Measurements from ENCODE around the gene IGFLR1.

The IGFLR1 gene

DNA sequence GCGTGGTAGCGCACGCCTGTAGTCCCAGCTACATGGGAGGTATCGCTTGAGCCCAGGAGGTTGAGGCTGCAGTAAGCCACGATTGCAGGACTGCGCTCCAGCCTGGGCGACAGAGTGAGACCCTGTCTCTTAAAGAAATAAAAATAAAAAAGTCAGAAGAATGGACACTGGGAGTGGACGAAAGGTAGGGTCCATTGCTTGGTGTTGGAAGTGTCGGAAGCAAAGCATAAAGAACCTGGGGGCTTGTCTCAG lies 32.7 kb upstream of the IGFLR1 start:
- TF ChIP-seq, protein P1, sequence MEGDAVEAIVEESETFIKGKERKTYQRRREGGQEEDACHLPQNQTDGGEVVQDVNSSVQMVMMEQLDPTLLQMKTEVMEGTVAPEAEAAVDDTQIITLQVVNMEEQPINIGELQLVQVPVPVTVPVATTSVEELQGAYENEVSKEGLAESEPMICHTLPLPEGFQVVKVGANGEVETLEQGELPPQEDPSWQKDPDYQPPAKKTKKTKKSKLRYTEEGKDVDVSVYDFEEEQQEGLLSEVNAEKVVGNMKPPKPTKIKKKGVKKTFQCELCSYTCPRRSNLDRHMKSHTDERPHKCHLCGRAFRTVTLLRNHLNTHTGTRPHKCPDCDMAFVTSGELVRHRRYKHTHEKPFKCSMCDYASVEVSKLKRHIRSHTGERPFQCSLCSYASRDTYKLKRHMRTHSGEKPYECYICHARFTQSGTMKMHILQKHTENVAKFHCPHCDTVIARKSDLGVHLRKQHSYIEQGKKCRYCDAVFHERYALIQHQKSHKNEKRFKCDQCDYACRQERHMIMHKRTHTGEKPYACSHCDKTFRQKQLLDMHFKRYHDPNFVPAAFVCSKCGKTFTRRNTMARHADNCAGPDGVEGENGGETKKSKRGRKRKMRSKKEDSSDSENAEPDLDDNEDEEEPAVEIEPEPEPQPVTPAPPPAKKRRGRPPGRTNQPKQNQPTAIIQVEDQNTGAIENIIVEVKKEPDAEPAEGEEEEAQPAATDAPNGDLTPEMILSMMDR (IDR thresholded peaks at IDR 0.05) = no peak

DNA sequence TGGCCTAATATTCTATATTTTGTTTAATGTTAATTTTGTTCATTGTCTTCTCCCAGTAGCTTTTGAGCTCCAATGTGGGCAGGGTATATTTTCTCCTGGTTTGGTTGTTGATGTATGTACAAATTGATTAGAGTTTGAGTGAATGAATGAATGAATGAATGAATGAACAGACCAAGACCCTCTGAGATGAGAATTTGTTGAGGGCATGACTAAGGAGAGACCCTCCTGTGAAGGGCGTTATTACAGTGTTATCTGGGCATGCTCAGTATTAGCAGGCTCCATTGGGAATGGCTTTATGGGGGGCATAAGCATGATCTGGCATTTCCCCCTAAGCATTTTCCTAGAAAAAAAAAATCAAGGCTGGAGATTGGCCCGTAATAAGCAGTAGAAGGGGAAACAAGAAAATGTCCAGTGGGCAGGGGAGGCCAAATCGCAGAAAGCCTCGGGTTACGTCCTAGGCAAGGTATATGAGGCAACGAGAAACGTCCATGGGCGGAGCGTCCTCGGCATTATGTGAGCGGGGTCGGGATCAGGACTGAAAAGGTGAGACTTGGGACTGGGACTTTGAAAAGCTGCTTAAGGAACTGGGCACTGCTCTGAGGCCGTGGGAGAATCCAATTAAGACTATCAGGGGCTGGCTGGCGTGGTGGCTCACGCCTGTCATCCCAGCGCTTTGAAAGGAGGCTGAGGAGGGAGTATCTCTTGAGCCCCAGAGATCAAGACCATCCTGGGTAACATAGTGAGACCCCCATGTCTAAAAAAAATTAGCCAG lies 32.2 kb upstream of the IGFLR1 start:
- TF ChIP-seq, protein P1 (IDR thresholded peaks at IDR 0.05) = no peak

DNA sequence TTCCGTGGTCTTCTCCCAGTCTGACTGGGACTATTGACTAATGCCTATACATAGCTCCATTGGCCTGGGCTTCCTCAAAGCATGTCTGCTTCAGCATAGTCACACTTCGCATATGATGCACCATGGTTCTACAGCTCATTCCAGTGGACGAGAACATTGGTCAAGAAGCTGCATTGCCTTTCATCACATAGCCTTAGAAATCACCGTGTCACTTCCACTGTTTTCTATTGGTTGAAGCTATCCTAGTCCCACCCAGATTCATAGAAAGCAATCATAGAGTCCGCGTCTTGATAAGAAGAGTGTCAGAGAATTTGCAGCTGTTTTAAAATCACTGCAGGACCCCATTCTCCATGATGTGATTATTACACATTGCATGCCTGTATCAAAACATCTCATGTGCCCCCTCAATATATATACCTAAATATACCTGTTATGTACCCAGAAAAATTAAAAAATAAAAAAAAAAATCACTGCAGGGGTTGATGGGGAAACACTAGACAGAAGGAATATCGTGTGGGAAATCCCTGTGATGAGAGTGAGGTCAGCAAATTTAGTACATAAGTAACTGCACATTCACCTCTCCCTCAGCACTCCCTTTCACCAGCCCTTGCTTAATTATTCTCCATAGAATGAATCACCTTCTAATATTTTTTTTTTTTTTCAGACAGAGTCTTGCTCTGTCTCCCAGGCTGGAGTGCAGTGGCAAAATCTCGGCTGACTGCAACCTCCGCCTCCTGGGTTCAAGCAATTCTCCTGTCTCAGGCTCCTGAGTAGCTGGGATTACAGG lies 31.0 kb upstream of the IGFLR1 start:
- TF ChIP-seq, protein P1 (IDR thresholded peaks at IDR 0.05) = no peak

DNA sequence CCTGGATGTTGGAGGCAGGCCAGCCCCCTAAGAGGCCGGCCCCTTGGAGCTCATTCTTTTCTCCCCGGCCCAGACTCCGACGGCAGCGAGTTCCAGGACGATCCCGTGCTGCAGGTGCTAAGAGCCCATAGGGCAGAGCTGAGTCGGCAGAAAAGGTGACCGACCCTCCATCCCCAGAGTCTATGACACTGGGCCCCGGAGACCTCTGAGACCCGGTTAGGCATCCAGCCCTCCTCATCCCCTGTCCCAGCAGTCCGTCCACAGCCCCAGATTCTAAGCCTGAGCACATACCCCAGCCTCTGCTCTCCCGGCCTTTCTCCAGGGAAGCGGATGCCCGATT lies 25.8 kb upstream of the IGFLR1 start:
- TF ChIP-seq, protein P1 (IDR thresholded peaks at IDR 0.05) = no peak

DNA sequence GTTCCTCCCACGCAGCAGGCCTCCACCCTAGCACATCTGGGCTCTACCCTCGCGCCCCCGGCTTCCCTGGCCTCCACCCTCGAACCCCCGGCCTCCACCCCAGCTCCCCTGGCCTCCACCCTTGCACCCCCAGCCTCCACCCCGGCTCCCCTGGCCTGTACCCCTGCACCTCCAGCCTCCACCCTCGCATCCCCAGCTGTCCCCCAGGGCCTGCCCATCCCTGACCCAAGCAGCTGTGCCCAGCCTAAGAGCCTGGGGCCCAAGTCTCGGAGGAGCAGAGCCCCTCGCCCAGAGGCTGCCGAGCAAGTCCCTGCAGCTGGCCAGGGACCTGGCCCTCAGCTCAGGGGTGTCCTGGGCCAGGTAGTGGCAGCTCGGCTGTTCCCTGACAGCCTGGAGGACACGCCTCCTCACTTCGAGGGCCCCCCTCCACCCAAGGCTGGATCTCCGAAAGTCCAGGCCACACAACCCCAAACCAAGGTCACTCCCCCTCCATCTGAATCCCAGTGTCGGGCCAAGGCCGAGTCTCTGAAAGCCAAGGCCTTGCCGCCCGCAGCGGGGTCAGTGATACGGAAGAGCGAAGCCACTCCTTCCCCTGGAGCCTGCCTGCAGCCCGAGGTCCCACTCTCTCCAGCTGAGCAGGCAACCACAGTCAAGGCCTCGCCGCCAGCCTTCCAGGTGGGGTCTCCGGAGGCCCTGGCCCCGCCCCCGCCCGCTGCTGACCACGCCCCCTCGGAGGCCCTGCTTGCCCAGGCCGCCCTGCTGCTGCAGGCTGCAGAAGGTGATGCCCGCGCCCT lies 25.2 kb upstream of the IGFLR1 start:
- TF ChIP-seq, protein P1 (IDR thresholded peaks at IDR 0.05) = no peak

DNA sequence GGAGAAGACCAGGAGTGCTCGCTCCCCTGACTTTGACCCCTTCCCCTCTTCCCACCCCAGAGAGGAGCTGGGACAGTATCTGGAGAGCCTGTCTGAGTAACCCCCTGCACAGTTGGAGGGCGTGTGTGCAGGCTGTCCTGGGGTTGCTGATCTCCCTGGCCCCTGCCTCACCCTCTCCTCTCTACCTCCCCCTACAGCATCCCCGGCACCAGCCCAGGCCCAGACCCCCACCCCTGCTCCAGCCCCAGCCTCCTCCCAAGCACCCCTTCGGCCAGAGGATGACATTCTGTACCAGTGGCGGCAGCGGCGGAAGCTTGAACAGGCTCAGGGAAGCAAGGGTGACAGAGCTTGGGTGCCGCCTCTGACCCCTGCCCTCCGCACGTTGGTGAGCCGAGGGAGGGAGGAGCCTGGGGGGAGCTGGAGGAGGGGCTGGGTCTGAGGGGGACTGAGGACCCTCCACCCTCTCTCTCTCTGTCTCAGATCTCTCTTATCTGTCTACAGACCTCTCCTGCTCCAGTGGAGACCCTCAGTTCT lies 24.4 kb upstream of the IGFLR1 start:
- TF ChIP-seq, protein P1 (IDR thresholded peaks at IDR 0.05) = no peak

DNA sequence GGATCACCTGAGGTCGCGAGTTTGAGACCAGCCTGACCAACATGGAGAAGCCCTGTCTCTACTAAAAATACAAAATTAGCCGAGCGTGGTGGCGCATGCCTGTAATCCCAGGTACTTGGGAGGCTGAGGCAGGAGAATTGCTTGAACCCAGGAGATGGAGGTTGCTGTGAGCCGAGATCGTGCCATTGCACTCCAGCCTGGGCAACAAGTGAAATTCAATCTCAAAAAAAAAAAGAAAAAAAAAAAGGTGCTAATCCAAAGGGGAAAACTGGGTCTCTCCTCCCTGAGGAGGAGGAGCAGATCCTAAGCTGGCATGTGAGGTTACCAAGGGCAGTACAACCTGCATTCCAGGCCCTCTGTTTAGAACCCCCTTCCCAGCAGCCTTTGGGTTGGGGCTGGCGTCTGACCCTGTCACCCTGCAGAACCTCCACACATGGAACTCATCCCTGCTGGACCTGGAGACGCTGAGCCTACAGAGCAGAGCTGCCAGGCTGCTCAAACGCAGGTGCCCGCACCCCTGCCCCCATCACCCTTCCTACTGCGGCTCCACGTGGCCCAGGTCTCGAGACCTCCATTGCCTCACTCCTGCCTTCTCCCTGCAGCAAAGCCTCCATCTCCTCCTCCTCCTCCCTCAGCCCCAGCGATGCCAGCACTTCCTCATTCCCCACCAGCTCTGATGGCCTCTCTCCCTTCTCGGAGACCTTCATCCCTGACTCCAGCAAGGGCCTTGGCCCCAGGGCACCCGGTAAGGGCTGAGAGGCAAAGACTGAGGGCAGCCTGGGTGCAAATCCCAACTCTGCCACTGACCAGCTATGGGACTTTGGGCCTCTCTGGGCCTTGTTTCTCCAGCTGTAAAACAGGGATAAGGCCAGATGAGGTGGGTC lies 22.4 kb upstream of the IGFLR1 start:
- TF ChIP-seq, protein P1 (IDR thresholded peaks at IDR 0.05) = no peak
